Measurements from ENCODE around the gene SLC5A3.

The SLC5A3 gene

GRCh38 chr21:34073032-34073748, at the start of gene SLC5A3, which contains the start of gene MRPS6 (continued):
- TF ChIP-seq ZNF266 (tag by site-specific recombination; IDR thresholded peaks at IDR 0.05; ENCODE audit: low read depth): no peak
- TF ChIP-seq IKZF3 (tag by site-specific recombination; IDR thresholded peaks at IDR 0.05): peak; percentile 39; the same call in 1 of the 2 replicates
- no peak for TF ChIP-seq ZBTB7A (tag by site-specific recombination; IDR thresholded peaks at IDR 0.05; ENCODE audit: low read depth)
- TF ChIP-seq ZBTB1 (tag by site-specific recombination; IDR thresholded peaks at IDR 0.05): no peak
- TF ChIP-seq, protein P1, sequence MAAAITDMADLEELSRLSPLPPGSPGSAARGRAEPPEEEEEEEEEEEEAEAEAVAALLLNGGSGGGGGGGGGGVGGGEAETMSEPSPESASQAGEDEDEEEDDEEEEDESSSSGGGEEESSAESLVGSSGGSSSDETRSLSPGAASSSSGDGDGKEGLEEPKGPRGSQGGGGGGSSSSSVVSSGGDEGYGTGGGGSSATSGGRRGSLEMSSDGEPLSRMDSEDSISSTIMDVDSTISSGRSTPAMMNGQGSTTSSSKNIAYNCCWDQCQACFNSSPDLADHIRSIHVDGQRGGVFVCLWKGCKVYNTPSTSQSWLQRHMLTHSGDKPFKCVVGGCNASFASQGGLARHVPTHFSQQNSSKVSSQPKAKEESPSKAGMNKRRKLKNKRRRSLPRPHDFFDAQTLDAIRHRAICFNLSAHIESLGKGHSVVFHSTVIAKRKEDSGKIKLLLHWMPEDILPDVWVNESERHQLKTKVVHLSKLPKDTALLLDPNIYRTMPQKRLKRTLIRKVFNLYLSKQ (tag by site-specific recombination; IDR thresholded peaks at IDR 0.05; ENCODE audit: borderline replicate concordance): no peak
- TF ChIP-seq ZNF610 (tag by site-specific recombination; IDR thresholded peaks at IDR 0.05; ENCODE audit: borderline replicate concordance): 0 out of 2 replicates have a peak, but pooled peaks have one; percentile 24
- TF ChIP-seq ZNF624 (tag by site-specific recombination; IDR thresholded peaks at IDR 0.05): no peak
- no peak for TF ChIP-seq TCF7L2 (IDR thresholded peaks at IDR 0.05; ENCODE audit: borderline replicate concordance, low read depth, low read length)
- no peak for TF ChIP-seq ZNF223 (tag by site-specific recombination; IDR thresholded peaks at IDR 0.05)
- TF ChIP-seq ZNF324 (tag by site-specific recombination; IDR thresholded peaks at IDR 0.05): peak; percentile 67; the same call in 1 of the 2 replicates
- no peak for TF ChIP-seq ZNF548 (tag by site-specific recombination; IDR thresholded peaks at IDR 0.05)
- no peak for TF ChIP-seq ZNF112 (tag by site-specific recombination; IDR thresholded peaks at IDR 0.05)
- TF ChIP-seq ZNF626 (tag by site-specific recombination; IDR thresholded peaks at IDR 0.05): no peak
- TF ChIP-seq ZNF48 (tag by site-specific recombination; IDR thresholded peaks at IDR 0.05): no peak
- TF ChIP-seq, protein P2, sequence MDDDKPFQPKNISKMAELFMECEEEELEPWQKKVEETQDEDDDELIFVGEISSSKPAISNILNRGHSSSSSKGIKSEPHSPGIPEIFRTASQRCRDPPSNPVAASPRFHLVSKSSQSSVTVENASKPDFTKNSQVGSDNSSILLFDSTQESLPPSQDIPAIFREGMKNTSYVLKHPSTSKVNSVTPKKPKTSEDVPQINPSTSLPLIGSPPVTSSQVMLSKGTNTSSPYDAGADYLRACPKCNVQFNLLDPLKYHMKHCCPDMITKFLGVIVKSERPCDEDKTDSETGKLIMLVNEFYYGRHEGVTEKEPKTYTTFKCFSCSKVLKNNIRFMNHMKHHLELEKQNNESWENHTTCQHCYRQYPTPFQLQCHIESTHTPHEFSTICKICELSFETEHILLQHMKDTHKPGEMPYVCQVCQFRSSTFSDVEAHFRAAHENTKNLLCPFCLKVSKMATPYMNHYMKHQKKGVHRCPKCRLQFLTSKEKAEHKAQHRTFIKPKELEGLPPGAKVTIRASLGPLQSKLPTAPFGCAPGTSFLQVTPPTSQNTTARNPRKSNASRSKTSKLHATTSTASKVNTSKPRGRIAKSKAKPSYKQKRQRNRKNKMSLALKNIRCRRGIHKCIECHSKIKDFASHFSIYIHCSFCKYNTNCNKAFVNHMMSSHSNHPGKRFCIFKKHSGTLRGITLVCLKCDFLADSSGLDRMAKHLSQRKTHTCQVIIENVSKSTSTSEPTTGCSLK (tag by site-specific recombination; IDR thresholded peaks at IDR 0.05): no peak
- no peak for TF ChIP-seq ZNF654 (tag by site-specific recombination; IDR thresholded peaks at IDR 0.05; ENCODE audit: low read depth)
- TF ChIP-seq, protein P3, sequence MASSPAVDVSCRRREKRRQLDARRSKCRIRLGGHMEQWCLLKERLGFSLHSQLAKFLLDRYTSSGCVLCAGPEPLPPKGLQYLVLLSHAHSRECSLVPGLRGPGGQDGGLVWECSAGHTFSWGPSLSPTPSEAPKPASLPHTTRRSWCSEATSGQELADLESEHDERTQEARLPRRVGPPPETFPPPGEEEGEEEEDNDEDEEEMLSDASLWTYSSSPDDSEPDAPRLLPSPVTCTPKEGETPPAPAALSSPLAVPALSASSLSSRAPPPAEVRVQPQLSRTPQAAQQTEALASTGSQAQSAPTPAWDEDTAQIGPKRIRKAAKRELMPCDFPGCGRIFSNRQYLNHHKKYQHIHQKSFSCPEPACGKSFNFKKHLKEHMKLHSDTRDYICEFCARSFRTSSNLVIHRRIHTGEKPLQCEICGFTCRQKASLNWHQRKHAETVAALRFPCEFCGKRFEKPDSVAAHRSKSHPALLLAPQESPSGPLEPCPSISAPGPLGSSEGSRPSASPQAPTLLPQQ (tag by site-specific recombination; IDR thresholded peaks at IDR 0.05): peak; percentile 54; the same call in 1 of the 2 replicates
- TF ChIP-seq ZNF292 (tag by site-specific recombination; IDR thresholded peaks at IDR 0.05; ENCODE audit: borderline replicate concordance, low read depth): no peak
- TF ChIP-seq ZNF777 (tag by site-specific recombination; IDR thresholded peaks at IDR 0.05; ENCODE audit: borderline replicate concordance): no peak
- TF ChIP-seq ZNF791 (tag by site-specific recombination; IDR thresholded peaks at IDR 0.05): no peak
- TF ChIP-seq ZNF175 (tag by site-specific recombination; IDR thresholded peaks at IDR 0.05): no peak
- no peak for TF ChIP-seq ZFP41 (tag by site-specific recombination; IDR thresholded peaks at IDR 0.05; ENCODE audit: borderline replicate concordance)
- TF ChIP-seq ZNF426 (tag by site-specific recombination; IDR thresholded peaks at IDR 0.05): no peak
- no peak for TF ChIP-seq ZNF830 (tag by site-specific recombination; IDR thresholded peaks at IDR 0.05; ENCODE audit: low read depth)
- no peak for TF ChIP-seq ZIC2 (tag by site-specific recombination; IDR thresholded peaks at IDR 0.05)
- TF ChIP-seq ZNF274 (IDR thresholded peaks at IDR 0.05; ENCODE audit: low read length): no peak
- TF ChIP-seq ZNF274 (tag by site-specific recombination; IDR thresholded peaks at IDR 0.05; ENCODE audit: borderline replicate concordance): no peak
- TF ChIP-seq YY1 (tag by site-specific recombination; IDR thresholded peaks at IDR 0.05): peak; percentile 23; the same call in 1 of the 2 replicates
- no peak for TF ChIP-seq ZNF26 (tag by site-specific recombination; IDR thresholded peaks at IDR 0.05)
- no peak for TF ChIP-seq MEIS1 (CRISPR knock-in tag; IDR thresholded peaks at IDR 0.05; ENCODE audit: borderline replicate concordance)
- no peak for TF ChIP-seq SALL2 (tag by site-specific recombination; IDR thresholded peaks at IDR 0.05; ENCODE audit: borderline replicate concordance)
- no peak for TF ChIP-seq HOXD13 (CRISPR knock-in tag; IDR thresholded peaks at IDR 0.05; ENCODE audit: borderline replicate concordance)
- TF ChIP-seq EGR2 (tag by site-specific recombination; IDR thresholded peaks at IDR 0.05; ENCODE audit: low read depth): no peak
- TF ChIP-seq ZFHX2 (tag by site-specific recombination; conservative IDR thresholded peaks at IDR 0.05): peak; percentile 35; the same call in 1 of the 2 replicates
- TF ChIP-seq ZNF202 (tag by site-specific recombination; IDR thresholded peaks at IDR 0.05; ENCODE audit: borderline replicate concordance): no peak

All from HEK293 (cell line).